Esophagus squamous epithelium (tissue), 5 donors: ENCODE measurements around the gene DCDC2B. TPM values are rescaled to one million over a fixed set of nuclear protein-coding genes. Genes with fewer than 3 reads are reported as not detected.
"Not testable (repeated sequence)": the region's sequence is repeated elsewhere in the genome, so short reads cannot be mapped to it uniquely, and the experiment has no call there.

Experiments used
- DNase-seq: peaks from one replicate; lab custom pipeline; 2025; lab: John Stamatoyannopoulos, UW
- H3K27ac ChIP-seq, 4 donors: fragments of 200-600 bp; sonication (generic); one replicate each; pipeline ENCODE4 v1.5.1; 2016 to 2019; ENCODE audit warnings: mild to moderate bottlenecking in 1 of 4
- H3K27me3 ChIP-seq, 4 donors: fragments of 200-600 bp; sonication (generic); 1 replicate in 3 of 4; 2 replicates in 1 of 4; pipeline versions ENCODE4 v1.5.1 to v1.6.0; 2017 to 2021; ENCODE audit warnings: antibody characterized with exemption in 1 of 4
- H3K36me3 ChIP-seq, 3 donors: fragments of 200-600 bp; sonication (generic); one replicate each; pipeline ENCODE4 v1.5.1; 2016 to 2019
- H3K4me1 ChIP-seq, 3 donors: fragments of 200-600 bp; sonication (generic); one replicate each; pipeline ENCODE4 v1.5.1; 2017 to 2019
- H3K4me3 ChIP-seq, 4 donors: fragments of 200-600 bp; sonication (generic); 1 replicate in 3 of 4; 2 replicates in 1 of 4; pipeline ENCODE4 v1.5.1; 2016 to 2019; ENCODE audit warnings: mild to moderate bottlenecking in 2 of 4, moderate library complexity in 1 of 4
- H3K9me3 ChIP-seq, 3 donors: fragments of 200-600 bp; sonication (generic); one replicate each; pipeline ENCODE4 v1.5.1; 2016 to 2019
- CTCF ChIP-seq, 6 experiments: fragments of 450-650 bp in 4 of 6; fragments of 200-600 bp in 2 of 6; sonication (generic) in 2 of 6; IDR thresholded peaks; one replicate each; pipeline ENCODE4 v1.5.1; 2016 to 2019; ENCODE audit warnings: antibody characterized with exemption in 6 of 6, mild to moderate bottlenecking in 4 of 6, moderate library complexity in 4 of 6
- POLR2A ChIP-seq, 4 donors: fragments of 450-650 bp; IDR thresholded peaks; one replicate each; pipeline ENCODE4 v1.6.1; 2017; ENCODE audit warnings: antibody characterized with exemption in 4 of 4, mild to moderate bottlenecking in 4 of 4, moderate library complexity in 3 of 4
- WGBS, 2 donors: methylation state at CpG; one replicate each; pipeline ENCODE4 v1.1.5; 2018; 5-methylcytosine and 5-hydroxymethylcytosine counted together
- intact Hi-C: fragments of 100-400 bp; cut with DNase I; formaldehyde crosslinking; loops from one replicate; pipeline ENCODE4 v1.15.0; 2022
- total RNA-seq, 4 donors: library from RNA; depleted of rRNA; stranded (reverse); fragments of >200 nt; gene quantifications; one replicate each; pipeline ENCODE4 v1.1.0, GENCODE V29; 2016
- donor health status: DM: yes; HTN: yes; CAD: no.

The DCDC2B gene
- total RNA-seq, 4 donors from 2014 or later: not detected

GRCh38 chr1:32255072-32256071 is 46.5 kb downstream of the DCDC2B start:
- H3K9me3 ChIP-seq: no peaks in the 10 kb centered on the region
- peaks cover 0 to 16% (median 4%) of the 10 kb centered on the region in 3 donors for H3K4me1 ChIP-seq
- WGBS, 2 donors: 72 to 77% methylated on average over 9 to 10 of the region's 10 CpGs
- no peaks in the 10 kb centered on the region for H3K27me3 ChIP-seq
- intact Hi-C loops: no loop called here
- no peak for TF ChIP-seq POLR2A (IDR thresholded peaks at IDR 0.05)
- TF ChIP-seq CTCF (IDR thresholded peaks at IDR 0.05): no peak
- H3K4me3 ChIP-seq: peak overlapping the region in 1 of 4 donors; percentile 2
- H3K36me3 ChIP-seq: no peaks in the 10 kb centered on the region
- H3K27ac ChIP-seq: peak overlapping the region in 1 of 4 donors; percentile 3
- no peak for DNase-seq

- WGBS, 2 donors: 69 to 74% methylated on average over 9 of the region's 9 CpGs
- Histone ChIP-seq H3K36me3 (no peaks in the 10 kb centered on the region), H3K9me3 (no peaks in the 10 kb centered on the region), H3K4me1 (peaks cover 0 to 3% (median 0%) of the 10 kb centered on the region in 3 donors), H3K4me3 (no peak overlapping the region), H3K27me3 (no peaks in the 10 kb centered on the region), H3K27ac (no peak overlapping the region)
- no peak for DNase-seq
- TF ChIP-seq POLR2A (IDR thresholded peaks at IDR 0.05) (no peak), CTCF (IDR thresholded peaks at IDR 0.05) (no peak)
- intact Hi-C loops: no loop called here
These were observed 47.8 kb downstream of the DCDC2B start for GRCh38 chr1:32256473-32257226.

- H3K36me3 ChIP-seq: no peaks in the 10 kb centered on the region
- H3K27ac ChIP-seq: no peak overlapping the region
- TF ChIP-seq CTCF (IDR thresholded peaks at IDR 0.05) (no peak), POLR2A (IDR thresholded peaks at IDR 0.05) (no peak)
- DNase-seq: no peak
- H3K4me1 ChIP-seq: no peaks in the 10 kb centered on the region
- 84 to 94% methylated on average over 4 to 5 of the region's 6 CpGs for WGBS, 2 donors
- no peaks in the 10 kb centered on the region for H3K27me3 ChIP-seq
- H3K9me3 ChIP-seq: no peaks in the 10 kb centered on the region
- H3K4me3 ChIP-seq: no peak overlapping the region
- intact Hi-C loops: no loop called here
These were observed 48.3 kb downstream of the DCDC2B start for GRCh38 chr1:32257227-32257508.

GRCh38 chr1:32263236-32263593 is 54.3 kb downstream of the DCDC2B start:
- H3K27me3 ChIP-seq, DNase-seq, H3K36me3 ChIP-seq, intact Hi-C loops, H3K27ac ChIP-seq, H3K4me3 ChIP-seq, H3K9me3 ChIP-seq: not testable (repeated sequence)
- H3K4me1 ChIP-seq: peaks cover 0 to 10% (median 0%) of the 10 kb centered on the region in 3 donors
- 92 to 96% methylated on average over 4 of the region's 4 CpGs for WGBS, 2 donors

GRCh38 chr1:32263744-32264143 is 54.9 kb downstream of the DCDC2B start:
- Histone ChIP-seq H3K4me1 (peaks cover 0 to 10% (median 0%) of the 10 kb centered on the region in 3 donors), H3K27ac (no peak overlapping the region), H3K4me3 (no peak overlapping the region), H3K27me3 (no peaks in the 10 kb centered on the region), H3K9me3 (no peaks in the 10 kb centered on the region), H3K36me3 (no peaks in the 10 kb centered on the region)
- intact Hi-C loops: no loop called here
- no peak for TF ChIP-seq CTCF (IDR thresholded peaks at IDR 0.05)
- TF ChIP-seq POLR2A (IDR thresholded peaks at IDR 0.05): no peak
- DNase-seq: no peak
- WGBS, 2 donors: 74 to 81% methylated on average over 4 of the region's 4 CpGs

Other genes starting within 250 kb of the DCDC2B start
- 10 to 100 TPM; 56.5 to 72.4 (median 70.8) TPM for gene KHDRBS1, start 195.2 kb upstream of the DCDC2B start, total RNA-seq
- 1 to 10 TPM; 3.6 to 5.6 (median 4.9) TPM for gene TMEM39B, start 136.2 kb upstream of the DCDC2B start, total RNA-seq
- 10 to 100 TPM; 27.7 to 38.0 (median 36.5) TPM for gene KPNA6, start 101.0 kb upstream of the DCDC2B start, total RNA-seq
- gene TXLNA, start 29.4 kb upstream of the DCDC2B start, total RNA-seq: 10 to 100 TPM; 34.5 to 54.0 (median 40.7) TPM
- 1 to 10 TPM in 3 of 4 donors, under 1 TPM in 1; 0.88 to 2.9 (median 1.6) TPM for gene CCDC28B, start 8.5 kb upstream of the DCDC2B start, total RNA-seq
- 1 to 10 TPM in 2 of 4 donors, under 1 TPM in 2; 0.66 to 2.0 (median 1.1) TPM for gene IQCC, start 3.4 kb upstream of the DCDC2B start, total RNA-seq
- gene TMEM234, start 13.3 kb downstream of the DCDC2B start, total RNA-seq: 10 to 100 TPM in 2 of 4 donors, 1 to 10 TPM in 2; 6.4 to 11.1 (median 9.4) TPM
- 100 to 1,000 TPM; 143 to 220 (median 202) TPM for gene EIF3I, start 13.3 kb downstream of the DCDC2B start, total RNA-seq
- gene FAM167B, start 38.1 kb downstream of the DCDC2B start, total RNA-seq: 1 to 10 TPM in 2 of 4 donors, not detected in 2; 1.7 to 5.5 TPM
- 1 to 10 TPM; 1.2 to 9.0 (median 4.5) TPM for gene LCK, start 42.2 kb downstream of the DCDC2B start, total RNA-seq
- gene HDAC1, start 83.0 kb downstream of the DCDC2B start, total RNA-seq: 100 to 1,000 TPM in 2 of 4 donors, 10 to 100 TPM in 2; 74.3 to 115 (median 96.0) TPM
- 1 to 10 TPM; 4.4 to 6.1 (median 5.1) TPM for gene MARCKSL1, start 127.1 kb downstream of the DCDC2B start, total RNA-seq
- gene FAM229A, start 153.4 kb downstream of the DCDC2B start, total RNA-seq: 1 to 10 TPM; 1.4 to 7.1 (median 3.2) TPM
- under 1 TPM in 2 of 4 donors, not detected in 2; 0.31 to 0.57 TPM for gene TSSK3, start 153.4 kb downstream of the DCDC2B start, total RNA-seq
- 10 to 100 TPM; 42.4 to 62.2 (median 45.9) TPM for gene BSDC1, start 185.4 kb downstream of the DCDC2B start, total RNA-seq